ENCODE results near the gene USP6NL. TPM values are rescaled to one million over a fixed set of nuclear protein-coding genes. Genes with fewer than 3 reads are reported as not detected.
A peak's percentile ranks its signal among the peaks of the same experiment; 100 is the strongest.

The USP6NL gene
- total and polyA plus RNA-seq, 9 of the 15 experiments (the other 6 are each of a cell fraction or from before 2014, with no cell fraction given): 3.2 to 26.6 (median 19.8) TPM

DNA sequence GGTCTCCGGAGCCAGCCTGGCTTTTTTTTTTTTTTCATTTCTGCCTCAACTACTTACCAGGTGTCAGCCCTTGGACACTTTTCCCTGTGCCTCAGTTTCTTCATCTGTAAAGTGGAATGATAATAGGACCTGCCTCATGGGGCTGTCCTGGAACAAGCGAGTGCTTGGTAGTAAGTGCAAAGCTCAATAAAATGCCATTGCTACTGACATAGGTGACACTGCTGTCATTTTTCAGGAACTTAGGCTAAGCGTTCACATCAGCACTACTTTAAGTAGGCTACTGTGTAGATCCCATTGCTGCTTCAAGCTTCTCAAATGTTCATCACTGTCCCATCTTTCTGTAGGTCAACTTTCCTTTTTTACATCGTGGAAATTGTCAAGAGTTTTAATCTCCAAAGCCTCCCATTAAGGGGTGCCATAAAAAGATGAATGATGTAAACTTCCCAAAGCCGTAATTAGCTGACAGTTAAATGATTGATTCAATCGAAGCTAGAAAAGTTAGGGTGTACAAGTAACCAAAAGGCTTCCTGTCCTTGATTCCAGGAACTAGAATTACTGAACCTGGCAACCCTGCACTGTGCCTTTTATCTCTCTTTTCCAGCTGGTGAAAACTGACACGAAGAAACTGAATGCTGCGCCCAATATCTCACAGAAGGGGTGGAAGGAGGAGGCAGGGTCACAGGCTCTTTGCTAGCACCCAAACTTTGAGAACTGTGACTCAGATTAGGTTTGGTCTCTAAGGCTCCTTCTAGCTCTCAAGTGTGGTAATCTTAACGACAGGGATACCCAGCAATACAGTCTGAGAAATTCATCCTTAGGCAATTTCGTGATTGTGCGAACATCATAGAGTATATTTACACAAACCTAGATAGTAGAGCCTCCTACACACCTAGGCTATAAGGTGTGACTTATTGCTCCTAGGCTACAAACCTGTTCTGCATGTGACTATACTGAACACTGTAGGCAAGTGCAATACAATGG lies 861 bp upstream of the USP6NL start (continued):
- TF ChIP-seq NFRKB (IDR thresholded peaks at IDR 0.05; ENCODE audit: low read depth) (peak; percentile 94), ZNF124 (CRISPR knock-in tag; IDR thresholded peaks at IDR 0.05) (no peak), NFIC (IDR thresholded peaks at IDR 0.05) (peak; percentile 84), MXI1 (IDR thresholded peaks at IDR 0.05; ENCODE audit: low read depth, low read length) (peak; percentile 51; the same call in 1 of the 2 replicates), SOX6 (IDR thresholded peaks at IDR 0.05) (peak; percentile 92), U2AF2 (optimal IDR thresholded peaks at IDR 0.05; ENCODE audit: low read depth, low read length) (no peak), E2F3 (CRISPR knock-in tag; IDR thresholded peaks at IDR 0.05) (no peak), TAL1 (IDR thresholded peaks at IDR 0.05) (peak; percentile 94), RBM22 (IDR thresholded peaks at IDR 0.05; ENCODE audit: low read depth, low read length, poor library complexity, severe bottlenecking) (no peak)
- TF ChIP-seq, protein P1, sequence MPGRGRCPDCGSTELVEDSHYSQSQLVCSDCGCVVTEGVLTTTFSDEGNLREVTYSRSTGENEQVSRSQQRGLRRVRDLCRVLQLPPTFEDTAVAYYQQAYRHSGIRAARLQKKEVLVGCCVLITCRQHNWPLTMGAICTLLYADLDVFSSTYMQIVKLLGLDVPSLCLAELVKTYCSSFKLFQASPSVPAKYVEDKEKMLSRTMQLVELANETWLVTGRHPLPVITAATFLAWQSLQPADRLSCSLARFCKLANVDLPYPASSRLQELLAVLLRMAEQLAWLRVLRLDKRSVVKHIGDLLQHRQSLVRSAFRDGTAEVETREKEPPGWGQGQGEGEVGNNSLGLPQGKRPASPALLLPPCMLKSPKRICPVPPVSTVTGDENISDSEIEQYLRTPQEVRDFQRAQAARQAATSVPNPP (IDR thresholded peaks at IDR 0.05; ENCODE audit: borderline replicate concordance, insufficient read depth, insufficient read length): no peak
- TF ChIP-seq, protein P2, sequence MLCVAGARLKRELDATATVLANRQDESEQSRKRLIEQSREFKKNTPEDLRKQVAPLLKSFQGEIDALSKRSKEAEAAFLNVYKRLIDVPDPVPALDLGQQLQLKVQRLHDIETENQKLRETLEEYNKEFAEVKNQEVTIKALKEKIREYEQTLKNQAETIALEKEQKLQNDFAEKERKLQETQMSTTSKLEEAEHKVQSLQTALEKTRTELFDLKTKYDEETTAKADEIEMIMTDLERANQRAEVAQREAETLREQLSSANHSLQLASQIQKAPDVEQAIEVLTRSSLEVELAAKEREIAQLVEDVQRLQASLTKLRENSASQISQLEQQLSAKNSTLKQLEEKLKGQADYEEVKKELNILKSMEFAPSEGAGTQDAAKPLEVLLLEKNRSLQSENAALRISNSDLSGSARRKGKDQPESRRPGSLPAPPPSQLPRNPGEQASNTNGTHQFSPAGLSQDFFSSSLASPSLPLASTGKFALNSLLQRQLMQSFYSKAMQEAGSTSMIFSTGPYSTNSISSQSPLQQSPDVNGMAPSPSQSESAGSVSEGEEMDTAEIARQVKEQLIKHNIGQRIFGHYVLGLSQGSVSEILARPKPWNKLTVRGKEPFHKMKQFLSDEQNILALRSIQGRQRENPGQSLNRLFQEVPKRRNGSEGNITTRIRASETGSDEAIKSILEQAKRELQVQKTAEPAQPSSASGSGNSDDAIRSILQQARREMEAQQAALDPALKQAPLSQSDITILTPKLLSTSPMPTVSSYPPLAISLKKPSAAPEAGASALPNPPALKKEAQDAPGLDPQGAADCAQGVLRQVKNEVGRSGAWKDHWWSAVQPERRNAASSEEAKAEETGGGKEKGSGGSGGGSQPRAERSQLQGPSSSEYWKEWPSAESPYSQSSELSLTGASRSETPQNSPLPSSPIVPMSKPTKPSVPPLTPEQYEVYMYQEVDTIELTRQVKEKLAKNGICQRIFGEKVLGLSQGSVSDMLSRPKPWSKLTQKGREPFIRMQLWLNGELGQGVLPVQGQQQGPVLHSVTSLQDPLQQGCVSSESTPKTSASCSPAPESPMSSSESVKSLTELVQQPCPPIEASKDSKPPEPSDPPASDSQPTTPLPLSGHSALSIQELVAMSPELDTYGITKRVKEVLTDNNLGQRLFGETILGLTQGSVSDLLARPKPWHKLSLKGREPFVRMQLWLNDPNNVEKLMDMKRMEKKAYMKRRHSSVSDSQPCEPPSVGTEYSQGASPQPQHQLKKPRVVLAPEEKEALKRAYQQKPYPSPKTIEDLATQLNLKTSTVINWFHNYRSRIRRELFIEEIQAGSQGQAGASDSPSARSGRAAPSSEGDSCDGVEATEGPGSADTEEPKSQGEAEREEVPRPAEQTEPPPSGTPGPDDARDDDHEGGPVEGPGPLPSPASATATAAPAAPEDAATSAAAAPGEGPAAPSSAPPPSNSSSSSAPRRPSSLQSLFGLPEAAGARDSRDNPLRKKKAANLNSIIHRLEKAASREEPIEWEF (CRISPR knock-in tag; IDR thresholded peaks at IDR 0.05): 0 out of 2 replicates have a peak, but pooled peaks have one; percentile 72
- TF ChIP-seq, protein P3, sequence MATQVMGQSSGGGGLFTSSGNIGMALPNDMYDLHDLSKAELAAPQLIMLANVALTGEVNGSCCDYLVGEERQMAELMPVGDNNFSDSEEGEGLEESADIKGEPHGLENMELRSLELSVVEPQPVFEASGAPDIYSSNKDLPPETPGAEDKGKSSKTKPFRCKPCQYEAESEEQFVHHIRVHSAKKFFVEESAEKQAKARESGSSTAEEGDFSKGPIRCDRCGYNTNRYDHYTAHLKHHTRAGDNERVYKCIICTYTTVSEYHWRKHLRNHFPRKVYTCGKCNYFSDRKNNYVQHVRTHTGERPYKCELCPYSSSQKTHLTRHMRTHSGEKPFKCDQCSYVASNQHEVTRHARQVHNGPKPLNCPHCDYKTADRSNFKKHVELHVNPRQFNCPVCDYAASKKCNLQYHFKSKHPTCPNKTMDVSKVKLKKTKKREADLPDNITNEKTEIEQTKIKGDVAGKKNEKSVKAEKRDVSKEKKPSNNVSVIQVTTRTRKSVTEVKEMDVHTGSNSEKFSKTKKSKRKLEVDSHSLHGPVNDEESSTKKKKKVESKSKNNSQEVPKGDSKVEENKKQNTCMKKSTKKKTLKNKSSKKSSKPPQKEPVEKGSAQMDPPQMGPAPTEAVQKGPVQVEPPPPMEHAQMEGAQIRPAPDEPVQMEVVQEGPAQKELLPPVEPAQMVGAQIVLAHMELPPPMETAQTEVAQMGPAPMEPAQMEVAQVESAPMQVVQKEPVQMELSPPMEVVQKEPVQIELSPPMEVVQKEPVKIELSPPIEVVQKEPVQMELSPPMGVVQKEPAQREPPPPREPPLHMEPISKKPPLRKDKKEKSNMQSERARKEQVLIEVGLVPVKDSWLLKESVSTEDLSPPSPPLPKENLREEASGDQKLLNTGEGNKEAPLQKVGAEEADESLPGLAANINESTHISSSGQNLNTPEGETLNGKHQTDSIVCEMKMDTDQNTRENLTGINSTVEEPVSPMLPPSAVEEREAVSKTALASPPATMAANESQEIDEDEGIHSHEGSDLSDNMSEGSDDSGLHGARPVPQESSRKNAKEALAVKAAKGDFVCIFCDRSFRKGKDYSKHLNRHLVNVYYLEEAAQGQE (IDR thresholded peaks at IDR 0.05; ENCODE audit: borderline replicate concordance): peak; percentile 46; the same call in 1 of the 2 replicates
- TF ChIP-seq, protein P3 (CRISPR knock-in tag; IDR thresholded peaks at IDR 0.05; ENCODE audit: low read depth): no peak
